Measurements from ENCODE around the gene CNST.
"Not testable (repeated sequence)": the region's sequence is repeated elsewhere in the genome, so short reads cannot be mapped to it uniquely, and the experiment has no call there.

CNST gene

GRCh38 chr1:246711548-246712003, 145.3 kb downstream of the CNST start:
- DNase-seq, result no peak

- not testable (repeated sequence) for DNase-seq
These were observed 146.2 kb downstream of the CNST start for GRCh38 chr1:246712428-246712827.
